ENCODE results near the gene PHF10.
"Not testable (repeated sequence)": the region's sequence is repeated elsewhere in the genome, so short reads cannot be mapped to it uniquely, and the experiment has no call there.

The PHF10 gene

GRCh38 chr6:169724494-169725124 is at the start of gene PHF10:
PHF10 (minus strand) TSS chr6:169724500; CDS start chr6:169723931, 569 bp downstream.
- no peak for DNase-seq

GRCh38 chr6:169766921-169767736 is 42.8 kb upstream of the PHF10 start:
- no peak for DNase-seq

- DNase-seq, result no peak
Observed at GRCh38 chr6:169766232-169766631, 41.9 kb upstream of the PHF10 start.

DNA sequence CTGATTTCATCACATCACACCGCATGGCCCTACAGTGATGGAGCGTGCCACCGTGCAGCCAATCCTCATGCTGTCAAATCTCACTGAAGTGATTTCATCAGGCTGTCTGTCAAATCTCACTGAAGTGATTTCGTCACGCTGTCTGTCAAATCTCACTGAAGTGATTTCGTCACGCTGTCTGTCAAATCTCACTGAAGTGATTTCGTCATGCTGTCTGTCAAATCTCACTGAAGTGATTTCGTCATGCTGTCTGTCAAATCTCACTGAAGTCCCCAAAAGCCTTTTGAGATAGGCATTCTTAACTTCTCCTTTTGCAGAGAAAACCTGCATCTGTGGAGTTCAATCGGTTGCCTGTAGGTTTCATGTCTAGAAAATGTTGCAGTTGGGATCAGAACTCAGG is 41.5 kb upstream of the PHF10 start:
- DNase-seq, result not testable (repeated sequence)

GRCh38 chr6:169763881-169764280 is 39.6 kb upstream of the PHF10 start:
- no peak for DNase-seq

DNA sequence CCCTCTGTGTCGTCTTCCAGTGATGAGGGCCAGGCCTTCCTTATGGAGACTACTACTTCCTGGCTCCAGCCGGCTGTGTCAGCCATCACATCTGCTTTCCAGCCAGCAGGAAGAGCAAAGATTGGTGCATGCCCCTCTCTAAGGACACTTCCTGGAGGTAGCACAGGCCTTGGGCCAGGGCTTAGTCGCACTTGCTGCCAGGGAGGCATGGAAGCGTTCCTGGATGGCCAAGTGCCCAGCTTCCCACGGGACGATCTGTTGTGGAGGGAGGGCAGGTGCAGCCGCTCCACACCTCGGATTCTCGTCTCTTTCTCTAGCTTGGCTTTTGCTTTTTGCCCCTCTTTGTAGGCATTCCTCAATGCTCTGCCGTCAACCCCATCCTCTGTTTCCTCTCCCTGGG is 39.0 kb upstream of the PHF10 start:
- no peak for DNase-seq

DNA sequence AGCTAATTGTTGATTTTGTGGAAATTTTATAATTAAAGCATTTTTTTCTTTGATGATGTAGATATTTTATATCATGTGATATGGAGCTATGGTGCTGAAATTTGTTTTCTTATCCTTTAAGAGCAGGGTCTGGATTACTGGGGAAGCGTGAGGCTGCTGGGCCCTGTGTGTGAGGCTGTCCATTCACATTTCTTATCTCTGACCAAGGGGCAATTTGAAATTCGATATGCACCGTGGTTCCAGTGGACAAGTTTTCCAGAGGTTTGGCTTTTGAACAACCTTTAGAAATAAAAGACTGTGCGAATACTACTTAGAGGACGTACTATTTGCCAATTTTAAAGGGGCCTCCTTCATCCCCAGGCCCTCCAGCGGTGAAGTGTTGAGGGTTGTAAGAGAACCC is 30.9 kb upstream of the PHF10 start:
- no peak for DNase-seq

DNA sequence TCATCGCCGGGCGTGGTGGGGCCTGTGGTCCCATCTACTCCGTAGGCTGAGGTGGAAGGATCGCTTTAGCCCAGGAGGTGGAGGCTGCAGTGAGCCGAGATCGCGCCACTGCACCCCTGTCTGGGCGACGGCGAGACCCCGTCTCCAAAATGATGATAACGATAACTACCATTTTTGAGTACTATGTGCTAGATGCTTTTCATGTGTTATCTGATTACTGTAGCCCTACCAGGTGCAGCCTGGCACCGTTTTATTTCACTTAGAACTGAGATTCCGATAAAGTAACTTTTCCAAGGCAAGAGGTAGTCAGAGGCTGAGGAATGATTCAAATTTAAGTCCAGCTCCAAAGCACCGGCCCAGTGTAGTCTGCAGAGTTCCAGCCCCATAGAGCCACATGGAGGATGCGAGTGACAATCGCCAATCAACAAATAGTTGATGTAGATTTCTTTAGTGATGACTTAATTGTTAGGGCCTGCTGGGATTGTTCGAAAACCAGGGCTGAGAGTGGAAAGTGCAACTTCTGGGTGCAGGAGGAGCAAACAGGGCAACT is 27.8 kb upstream of the PHF10 start:
- no peak for DNase-seq

DNA sequence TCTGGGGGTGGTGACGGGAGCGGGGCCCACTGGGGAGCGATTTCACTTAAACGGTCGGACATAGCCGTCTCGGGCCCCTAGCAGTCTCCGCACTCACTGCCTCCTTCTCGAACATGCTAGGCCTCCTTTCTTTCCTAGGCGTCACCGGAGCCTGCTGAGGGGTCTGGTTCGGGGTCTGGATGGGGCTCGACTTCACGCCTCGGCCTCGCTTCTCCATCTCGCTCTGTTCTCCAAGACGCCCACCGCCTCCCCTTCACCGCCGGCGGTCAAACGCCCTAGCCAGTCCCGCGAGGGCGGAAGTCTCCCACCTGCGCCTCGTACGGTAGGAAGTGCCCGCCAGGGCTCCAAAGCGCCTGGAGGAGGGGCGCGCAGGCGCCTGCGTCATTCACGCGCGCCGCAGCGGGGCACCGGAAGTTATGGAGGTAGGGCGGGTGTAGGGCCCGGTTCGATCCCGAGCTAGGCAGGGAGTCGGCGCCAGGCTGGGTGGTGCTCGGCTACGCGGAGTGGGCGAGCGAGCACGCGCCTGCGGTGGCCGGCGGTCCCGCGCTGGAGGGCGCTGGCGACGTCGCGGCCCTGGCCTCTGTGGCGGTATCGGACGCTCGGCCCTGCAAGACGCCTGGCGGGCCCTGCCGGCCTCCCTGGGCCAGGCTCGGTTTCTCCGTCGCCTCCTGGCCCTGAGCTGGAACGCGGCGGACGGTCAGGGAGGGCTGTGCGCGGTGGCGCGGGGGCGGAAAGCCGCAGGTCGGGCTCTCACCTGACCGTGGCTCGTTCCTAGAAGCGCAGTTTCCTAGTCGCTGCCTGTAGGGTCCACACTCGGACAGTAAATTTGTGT is 27.2 kb upstream of the PHF10 start, which contains the start of the genes DYNLT2 and ERMARD:
Gene DYNLT2 (minus strand): TSS at position 331 of the 832 bp plus-strand sequence. CDS start 114 bp downstream, at position 217.
Gene ERMARD (plus strand): TSS at position 381 of the 832 bp plus-strand sequence. CDS start 36 bp downstream, at position 417.
- DNase-seq, result peak; percentile 74

- DNase-seq, result no peak
Observed at GRCh38 chr6:169746556-169746955, 22.3 kb upstream of the PHF10 start.

DNA sequence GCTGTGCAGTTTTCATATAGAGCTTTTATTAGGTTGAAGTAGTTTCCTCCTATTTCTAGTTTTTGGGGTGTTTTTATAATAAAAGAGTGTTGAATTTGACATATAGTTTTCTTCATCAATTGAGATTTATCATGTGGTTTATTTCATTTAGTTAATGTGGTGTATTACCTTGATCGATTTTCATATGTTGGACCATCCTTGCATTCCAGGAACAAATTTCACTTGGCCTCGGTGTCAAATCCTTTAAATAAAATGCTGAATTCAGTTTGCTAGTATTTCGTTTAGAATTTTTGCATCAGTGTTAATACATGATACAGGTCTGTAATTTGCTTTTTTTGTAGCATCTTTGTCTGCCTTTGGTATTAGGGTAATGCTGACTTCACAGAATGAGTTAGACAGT is 21.1 kb upstream of the PHF10 start:
- DNase-seq, result no peak

GRCh38 chr6:169741344-169741743 is 17.0 kb upstream of the PHF10 start:
- no peak for DNase-seq

- peak; percentile 11 for DNase-seq
Observed at GRCh38 chr6:169738976-169739529, 14.8 kb upstream of the PHF10 start.

- no peak for DNase-seq
Observed at GRCh38 chr6:169738204-169738975, 14.1 kb upstream of the PHF10 start.

GRCh38 chr6:169729961-169730360 is 5.7 kb upstream of the PHF10 start:
- DNase-seq, result no peak

GRCh38 chr6:169726963-169727362 is 2.7 kb upstream of the PHF10 start:
- no peak for DNase-seq

GRCh38 chr6:169726049-169726400 is 1.7 kb upstream of the PHF10 start:
- DNase-seq, result no peak

GRCh38 chr6:169725125-169726048 is 1.1 kb upstream of the PHF10 start:
- no peak for DNase-seq

DNA sequence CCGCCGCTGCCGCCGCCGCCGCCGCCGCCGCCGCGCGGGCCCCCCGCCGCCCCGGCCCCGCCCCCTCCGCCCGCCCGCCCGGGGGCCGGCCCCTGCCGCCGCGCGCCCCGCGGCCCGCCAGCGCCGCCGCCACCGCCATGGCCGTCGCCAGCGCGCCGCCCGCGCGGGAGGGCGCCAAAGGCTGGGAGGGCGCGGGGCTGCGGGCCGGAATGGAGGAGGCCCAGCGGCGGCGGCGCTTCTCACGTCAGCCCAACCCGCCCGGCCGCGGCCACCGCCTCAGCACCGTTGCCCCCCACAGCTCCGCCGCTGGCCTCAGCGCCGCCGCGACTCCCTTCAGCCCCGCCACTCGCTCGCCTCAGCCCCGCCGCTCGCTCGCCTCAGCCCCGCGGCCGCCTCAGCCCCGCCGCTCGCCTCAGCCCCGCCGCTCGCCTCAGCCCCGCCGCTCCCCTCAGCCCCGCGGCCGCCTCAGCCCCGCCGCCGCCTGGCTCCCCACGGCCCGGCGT is 258 bp downstream of the PHF10 start:
- no peak for DNase-seq

GRCh38 chr6:169723200-169723909 is 945 bp downstream of the PHF10 start:
- no peak for DNase-seq
